Activated naive CD4-positive, alpha-beta T cell treated with anti-CD3 and anti-CD28 coated beads for 36 hours (primary cell): ENCODE data around the gene AJUBA. TPM values are rescaled to one million over a fixed set of nuclear protein-coding genes. Genes with fewer than 3 reads are reported as not detected.

Experiments
- CTCF ChIA-PET: fragments of 350-600 bp; sonication (Branson Sonifier 250); formaldehyde crosslinking; loops from one replicate; lab custom pipeline; 2021; ENCODE audit warnings: antibody characterized with exemption; lab: Charles Lee
- DNase-seq: peaks from one replicate; pipeline ENCODE4 v3.0.0-alpha.2; 2020
- H3K27ac Mint-ChIP-seq: one replicate; pipeline ENCODE4 v1.8.0; 2021; ENCODE audit warnings: mild to moderate bottlenecking, mixed read lengths
- H3K27me3 Mint-ChIP-seq: one replicate; pipeline ENCODE4 v1.8.0; 2021; ENCODE audit warnings: low read depth, mixed read lengths
- H3K36me3 Mint-ChIP-seq: one replicate; pipeline ENCODE4 v1.8.0; 2021; ENCODE audit warnings: low read depth, mixed read lengths
- H3K4me1 Mint-ChIP-seq: one replicate; pipeline ENCODE4 v1.8.0; 2021; ENCODE audit warnings: low read depth, mixed read lengths
- H3K4me3 Mint-ChIP-seq: one replicate; pipeline ENCODE4 v1.8.0; 2021; ENCODE audit warnings: mild to moderate bottlenecking, moderate library complexity, mixed read lengths
- H3K9me3 Mint-ChIP-seq: one replicate; pipeline ENCODE4 v1.8.0; 2021; ENCODE audit warnings: mixed read lengths
- intact Hi-C: fragments of 100-400 bp; cut with micrococcal nuclease; formaldehyde crosslinking; loops from one replicate; pipeline ENCODE4 v1.15.1; 2023
- total RNA-seq, 2 experiments: library from RNA; stranded (reverse); gene quantifications; one replicate each; pipeline ENCODE4 v1.2.3, GENCODE V29; 2021

AJUBA gene
- 1 to 10 TPM; 2.1 to 2.8 TPM for total RNA-seq

DNA sequence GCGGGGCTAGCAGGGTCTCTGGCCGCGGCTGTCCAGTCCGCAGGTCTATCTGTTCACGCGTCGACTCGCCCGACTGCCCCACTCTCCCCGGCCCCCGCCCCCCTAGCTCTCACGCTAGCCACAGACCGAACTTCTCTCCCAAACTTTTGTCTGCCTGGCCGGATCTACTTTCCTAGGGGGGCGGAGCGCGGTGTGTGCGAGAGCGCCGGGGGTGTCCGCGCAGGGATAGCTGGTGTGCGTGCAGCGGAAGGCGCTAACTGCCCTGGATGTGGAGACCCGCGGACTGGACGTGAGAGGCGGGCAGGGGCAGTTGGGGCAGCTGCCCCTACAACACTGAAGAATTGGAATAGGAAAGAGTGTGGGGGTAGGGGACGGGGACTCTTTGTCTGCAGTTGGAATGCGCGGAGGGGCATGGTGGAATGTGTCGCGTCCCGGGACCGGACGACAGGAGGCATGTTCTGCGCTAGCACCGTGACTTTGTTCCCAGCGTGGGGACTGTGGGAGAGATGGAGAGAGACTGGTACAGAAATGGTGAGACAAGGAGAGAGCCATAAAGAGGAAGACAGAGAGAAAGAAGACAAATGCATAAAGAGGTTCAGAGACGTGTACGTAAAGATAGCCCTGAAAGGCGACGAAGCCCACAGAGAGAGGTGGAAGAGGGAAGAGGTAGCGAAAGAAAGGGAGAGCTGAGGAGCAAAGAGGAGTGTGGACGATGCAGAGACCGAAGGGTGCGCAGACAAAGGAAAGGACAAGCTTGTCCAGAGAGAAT is at the start of gene AJUBA:
Gene AJUBA (minus strand): TSS at position 75 of the 769 bp plus-strand sequence. CDS start 285 bp downstream, outside the sequence.
- peak within 1 kb of the TSS; percentile 61 for H3K4me3 Mint-ChIP-seq
- CTCF ChIA-PET = interaction anchor here (0.7 to 18.5 kb wide), 25 partner anchors 10 to 426 kb away, joined by 3 to 713 read pairs (median 6); partner anchors contain the start of genes ACIN1, C14orf119, CDH24 and HAUS4
- peak; percentile 85 for DNase-seq
- intact Hi-C loops = loop anchor here (1.0 to 2.0 kb wide), 9 partner anchors 9 to 426 kb away; partner anchors contain the start of genes HAUS4 and PPP1R3E
- no peaks in the 10 kb centered on the region for H3K36me3 Mint-ChIP-seq
- no peak within 1 kb of the TSS for H3K27ac Mint-ChIP-seq
- no peaks in the 10 kb centered on the region for H3K27me3 Mint-ChIP-seq
- no peaks in the 10 kb centered on the region for H3K9me3 Mint-ChIP-seq
- no peaks in the 10 kb centered on the region for H3K4me1 Mint-ChIP-seq

- Mint-ChIP-seq H3K27ac (peak overlapping the region; percentile 7), H3K4me3 (no peak overlapping the region), H3K36me3 (peaks cover 55% of the 10 kb centered on the region), H3K4me1 (peaks cover 55% of the 10 kb centered on the region), H3K9me3 (no peaks in the 10 kb centered on the region), H3K27me3 (no peaks in the 10 kb centered on the region)
- intact Hi-C loops = no loop called here
- CTCF ChIA-PET = interaction anchor here (0.9 to 6.7 kb wide), 6 partner anchors 9 to 102 kb away, joined by 4 to 25 read pairs (median 5); partner anchors contain the start of genes CDH24 and PRMT5
- DNase-seq = no peak
Measured at GRCh38 chr14:23030936-23031335, 48.6 kb upstream of the AJUBA start.

DNA sequence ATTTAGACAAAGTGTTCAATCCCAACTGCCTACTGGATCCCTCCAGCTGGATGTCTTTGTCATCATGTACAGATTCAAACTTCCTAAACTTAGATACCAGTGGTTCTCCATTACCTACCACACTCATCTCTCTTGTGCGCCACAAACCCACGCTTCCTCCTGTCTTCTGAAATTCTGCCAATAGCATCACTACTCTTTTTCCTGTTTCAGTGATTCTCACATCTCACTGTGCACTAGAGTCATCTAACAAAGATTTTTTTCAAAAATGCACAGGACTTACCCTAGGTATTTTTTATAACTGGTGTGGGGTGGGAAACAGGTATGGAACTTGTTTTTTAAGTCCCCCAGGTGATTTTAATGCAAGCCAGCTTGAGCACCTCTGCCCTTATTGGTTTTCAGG is 46.4 kb upstream of the AJUBA start:
- intact Hi-C loops = no loop called here
- no peaks in the 10 kb centered on the region for H3K27me3 Mint-ChIP-seq
- peak; percentile 63 for DNase-seq

GRCh38 chr14:23025151-23025814 is 42.9 kb upstream of the AJUBA start:
- Mint-ChIP-seq H3K36me3 (peaks cover 52% of the 10 kb centered on the region), H3K27me3 (no peaks in the 10 kb centered on the region)

More for the DNA sequence above, 46.4 kb upstream of the AJUBA start:
- Mint-ChIP-seq H3K36me3 (peaks cover 66% of the 10 kb centered on the region), H3K27ac (peak overlapping the region; percentile 82), H3K4me3 (peak overlapping the region; percentile 32), H3K9me3 (no peaks in the 10 kb centered on the region), H3K4me1 (peaks cover 63% of the 10 kb centered on the region)
- CTCF ChIA-PET = interaction anchor here (0.7 to 6.7 kb wide), 6 partner anchors 8 to 40 kb away, joined by 3 to 25 read pairs (median 4); no protein-coding TSS in a partner anchor

GRCh38 chr14:23024612-23025075 is 42.3 kb upstream of the AJUBA start:
- H3K4me3 Mint-ChIP-seq = no peak overlapping the region
- CTCF ChIA-PET = interaction anchor here (0.7 to 2.1 kb wide), 7 partner anchors 9 to 42 kb away, joined by 3 to 11 read pairs (median 4); partner anchors contain the start of genes AJUBA and CDH24
- intact Hi-C loops = loop anchor here (1.0 kb wide), 2 partner anchors 10 to 17 kb away; partner anchors contain the start of gene PSMB5
- peaks cover 76% of the 10 kb centered on the region for H3K4me1 Mint-ChIP-seq
- DNase-seq = no peak
- peak overlapping the region; percentile 85 for H3K27ac Mint-ChIP-seq
- H3K36me3 Mint-ChIP-seq = peaks cover 52% of the 10 kb centered on the region
- no peaks in the 10 kb centered on the region for H3K27me3 Mint-ChIP-seq
- H3K9me3 Mint-ChIP-seq = no peaks in the 10 kb centered on the region

More at GRCh38 chr14:23025151-23025814, 42.9 kb upstream of the AJUBA start:
- CTCF ChIA-PET = interaction anchor here (1.1 to 2.1 kb wide), 4 partner anchors 8 to 30 kb away, joined by 3 to 11 read pairs (median 8); no protein-coding TSS in a partner anchor
- Mint-ChIP-seq H3K27ac (peak overlapping the region; percentile 85), H3K4me3 (peak overlapping the region; percentile 16), H3K4me1 (peaks cover 73% of the 10 kb centered on the region), H3K9me3 (no peaks in the 10 kb centered on the region)
- peak; percentile 55 for DNase-seq
- intact Hi-C loops = loop anchor here (1.0 kb wide), 2 partner anchors 9 to 18 kb away; partner anchors contain the start of gene PSMB5

DNA sequence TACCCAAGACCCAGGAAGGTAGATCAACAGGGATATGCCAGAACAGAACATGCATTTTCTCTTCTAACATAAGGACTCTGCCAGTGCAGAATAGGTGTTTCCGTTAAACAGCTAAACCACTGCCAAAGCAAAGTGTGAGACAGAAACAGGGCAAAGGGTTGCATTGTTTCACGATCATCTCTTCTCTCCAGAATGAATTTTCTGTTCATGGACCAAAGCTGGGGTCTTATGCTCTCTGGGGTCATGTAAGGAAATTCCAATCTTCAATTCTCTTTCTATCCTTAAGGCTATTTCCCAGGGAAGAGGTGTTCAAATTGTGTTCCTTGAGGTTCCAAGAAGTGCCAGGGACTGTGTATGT is 41.4 kb upstream of the AJUBA start:
- no peaks in the 10 kb centered on the region for H3K27me3 Mint-ChIP-seq
- H3K4me3 Mint-ChIP-seq = no peak overlapping the region
- CTCF ChIA-PET = interaction anchor here (0.6 to 3.0 kb wide), 9 partner anchors 9 to 41 kb away, joined by 3 to 24 read pairs (median 7); partner anchors contain the start of genes AJUBA and CDH24
- H3K27ac Mint-ChIP-seq = peak overlapping the region; percentile 74
- H3K9me3 Mint-ChIP-seq = no peaks in the 10 kb centered on the region
- H3K36me3 Mint-ChIP-seq = peaks cover 44% of the 10 kb centered on the region
- DNase-seq = no peak
- peaks cover 68% of the 10 kb centered on the region for H3K4me1 Mint-ChIP-seq
- intact Hi-C loops = no loop called here

DNA sequence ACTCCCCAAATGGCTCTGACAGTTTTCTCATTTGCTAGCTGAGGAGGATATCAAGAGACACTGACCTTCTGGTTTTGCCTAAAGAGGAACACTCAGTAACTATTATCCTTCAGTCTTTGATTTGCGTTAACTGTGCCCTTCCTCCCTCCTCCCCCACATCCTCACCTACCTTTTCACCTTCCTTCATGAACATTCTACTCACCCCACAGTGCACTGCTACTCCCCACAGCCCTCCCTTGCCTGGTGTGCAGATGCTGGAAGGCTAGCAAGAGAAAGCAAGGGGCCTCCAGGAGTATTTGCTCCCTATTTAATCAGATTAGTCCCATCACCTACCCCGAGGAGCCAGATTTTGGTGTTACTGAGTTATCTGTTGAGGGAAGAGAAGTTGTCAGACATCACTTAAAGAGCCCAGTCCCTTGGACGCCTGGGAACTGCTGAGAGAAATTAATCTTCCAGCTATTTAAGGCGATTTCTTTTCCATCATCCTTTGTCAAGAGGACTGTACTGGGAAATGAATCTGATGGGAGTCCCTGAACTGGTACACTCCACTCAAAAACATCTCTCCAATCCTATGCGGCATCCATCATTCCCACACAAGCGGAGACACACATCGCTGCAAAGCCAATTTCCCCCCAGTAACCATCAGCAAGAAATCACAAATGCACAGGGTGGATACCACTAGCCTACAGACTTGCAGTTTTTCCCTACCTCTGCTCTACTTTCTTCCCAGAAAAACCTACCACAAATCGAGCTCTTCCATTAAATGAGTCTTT is 40.9 kb upstream of the AJUBA start:
- CTCF ChIA-PET = interaction anchor here (0.6 to 3.0 kb wide), 9 partner anchors 10 to 46 kb away, joined by 3 to 24 read pairs (median 7); partner anchors contain the start of genes AJUBA and CDH24
- DNase-seq = no peak
- peaks cover 65% of the 10 kb centered on the region for H3K4me1 Mint-ChIP-seq
- H3K27me3 Mint-ChIP-seq = no peaks in the 10 kb centered on the region
- H3K27ac Mint-ChIP-seq = peak overlapping the region; percentile 74
- peaks cover 42% of the 10 kb centered on the region for H3K36me3 Mint-ChIP-seq
- intact Hi-C loops = no loop called here
- no peaks in the 10 kb centered on the region for H3K9me3 Mint-ChIP-seq
- no peak overlapping the region for H3K4me3 Mint-ChIP-seq

DNA sequence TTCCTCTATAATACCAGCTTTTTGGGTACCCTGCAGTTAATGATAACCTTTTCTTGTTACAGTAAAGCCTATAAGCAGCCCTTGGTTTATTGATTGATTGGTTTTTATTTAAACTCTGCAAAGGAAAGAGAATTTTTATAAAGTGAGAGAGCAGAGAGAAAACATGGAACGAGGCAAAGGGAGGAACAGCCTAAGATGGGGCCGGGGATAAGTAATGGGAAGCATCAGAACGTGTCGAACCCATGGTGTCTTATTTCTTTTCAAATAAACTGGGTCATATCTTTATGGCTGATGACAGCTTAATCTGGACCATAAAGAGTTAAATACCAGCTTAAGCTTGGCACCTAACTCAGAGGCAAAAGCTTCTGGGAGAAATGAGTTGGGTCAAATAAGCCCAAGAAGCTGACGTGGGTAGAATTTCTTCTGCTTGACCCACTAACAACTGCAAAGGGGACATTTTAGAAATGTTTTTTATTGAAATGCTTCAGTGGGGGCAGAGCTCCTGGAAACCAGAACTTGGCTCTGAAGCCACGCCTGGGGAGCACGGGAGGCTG is 39.6 kb upstream of the AJUBA start:
- no peak for DNase-seq
- Mint-ChIP-seq H3K36me3 (peaks cover 35% of the 10 kb centered on the region), H3K4me3 (peak overlapping the region; percentile 53), H3K4me1 (peaks cover 60% of the 10 kb centered on the region), H3K9me3 (no peaks in the 10 kb centered on the region), H3K27me3 (no peaks in the 10 kb centered on the region), H3K27ac (peak overlapping the region; percentile 78)
- intact Hi-C loops = no loop called here
- CTCF ChIA-PET = interaction anchor here (0.7 to 3.0 kb wide), 12 partner anchors 8 to 92 kb away, joined by 3 to 24 read pairs (median 4); no protein-coding TSS in a partner anchor

DNA sequence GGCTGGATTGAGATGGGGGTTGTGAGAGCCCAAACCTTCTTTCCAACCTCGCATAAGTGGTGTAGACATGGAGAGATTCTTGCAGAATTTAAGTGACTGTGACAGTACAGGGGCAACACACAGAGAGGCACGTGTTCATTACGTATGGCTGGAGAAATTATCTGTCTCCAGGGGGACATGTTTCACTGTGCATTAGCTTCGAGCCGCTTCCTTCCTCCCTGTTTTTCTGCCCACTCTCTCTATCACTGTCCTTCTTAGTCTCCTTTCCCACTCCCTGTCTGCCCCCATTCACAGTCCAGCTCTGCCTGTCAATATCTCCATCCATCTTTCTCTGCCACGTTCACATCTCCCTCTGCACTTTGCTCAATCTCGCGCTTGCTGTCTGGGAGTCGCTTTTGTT is 39.1 kb upstream of the AJUBA start:
- Mint-ChIP-seq H3K27ac (peak overlapping the region; percentile 78), H3K27me3 (no peaks in the 10 kb centered on the region), H3K9me3 (no peaks in the 10 kb centered on the region), H3K4me3 (peak overlapping the region; percentile 53), H3K36me3 (peaks cover 35% of the 10 kb centered on the region), H3K4me1 (peaks cover 61% of the 10 kb centered on the region)
- CTCF ChIA-PET = interaction anchor here (0.7 to 3.0 kb wide), 10 partner anchors 8 to 92 kb away, joined by 3 to 24 read pairs (median 4); no protein-coding TSS in a partner anchor
- DNase-seq = no peak
- intact Hi-C loops = no loop called here

DNA sequence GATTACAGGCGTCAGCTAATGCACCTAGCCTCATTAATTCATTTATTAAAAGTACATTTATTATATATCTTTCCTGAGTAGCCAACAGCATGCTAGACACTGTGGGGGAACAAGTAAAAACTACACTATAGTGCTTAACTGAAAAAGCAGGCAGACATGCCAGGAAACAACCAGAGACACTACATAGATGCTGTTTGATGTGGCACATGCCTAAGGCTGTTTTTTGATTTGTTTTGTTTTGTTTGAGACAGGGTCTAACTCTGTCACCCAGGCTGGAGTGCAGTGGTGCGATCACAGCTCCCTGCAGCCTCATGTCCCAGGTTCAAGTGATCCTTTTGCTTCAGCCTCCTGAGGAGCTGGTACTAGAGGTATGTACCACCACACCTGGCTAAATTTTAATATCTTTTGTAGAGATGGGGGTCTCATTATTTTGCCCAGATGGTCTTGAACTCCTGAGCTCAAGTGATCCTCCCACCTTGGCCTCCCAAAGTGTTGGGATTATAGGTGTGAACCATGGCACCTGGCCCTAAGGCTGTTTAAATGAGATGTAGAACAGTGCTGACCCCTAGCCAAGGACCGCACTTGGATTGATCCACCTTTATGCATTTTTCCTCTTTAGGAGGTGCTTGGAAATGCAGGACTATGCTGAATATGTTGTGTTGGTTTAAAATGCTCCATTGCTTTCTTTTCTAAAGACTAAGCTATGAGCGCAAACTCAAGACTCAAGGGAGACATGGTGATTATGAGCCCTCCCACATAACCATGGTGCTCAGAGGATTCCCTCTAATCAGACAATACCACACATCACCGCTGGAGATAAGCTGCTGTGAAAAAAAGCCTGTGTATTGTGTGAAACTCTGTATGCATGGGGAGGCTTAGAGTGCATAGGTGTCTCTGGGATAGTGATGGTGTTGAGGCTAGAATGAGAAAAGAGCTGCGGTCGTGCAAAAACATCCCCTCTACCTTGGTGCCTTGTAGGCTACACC is 38.1 kb upstream of the AJUBA start:
- peaks cover 57% of the 10 kb centered on the region for H3K4me1 Mint-ChIP-seq
- intact Hi-C loops = no loop called here
- H3K4me3 Mint-ChIP-seq = peak overlapping the region; percentile 5
- no peak for DNase-seq
- no peaks in the 10 kb centered on the region for H3K9me3 Mint-ChIP-seq
- no peaks in the 10 kb centered on the region for H3K27me3 Mint-ChIP-seq
- peak overlapping the region; percentile 78 for H3K27ac Mint-ChIP-seq
- peaks cover 27% of the 10 kb centered on the region for H3K36me3 Mint-ChIP-seq
- CTCF ChIA-PET = interaction anchor here (0.7 to 2.0 kb wide), 9 partner anchors 8 to 91 kb away, joined by 3 to 10 read pairs (median 4); no protein-coding TSS in a partner anchor
